OCI-LY7 (cell line): Measurements from ENCODE around the gene ASB13.

Experiments used
- EZH2phosphoT487 ChIP-seq: fragments of 200-600 bp; sonication (generic); IDR thresholded peaks from 2 replicates; pipeline ENCODE4 v1.6.1; 2018; ENCODE audit warnings: low read depth, borderline replicate concordance, mild to moderate bottlenecking, mixed run types, antibody characterized with exemption, low read length, moderate library complexity, mixed read lengths
- TF ChIP-seq, protein P1 (sequence below): fragments of 200-600 bp; sonication (generic); conservative IDR thresholded peaks from 2 replicates; pipeline ENCODE4 v1.5.1; 2014; ENCODE audit warnings: mild to moderate bottlenecking, antibody characterized with exemption, low read length, moderate library complexity, mixed read lengths

GRCh38 chr10:5640036-5640435, 26.4 kb downstream of the ASB13 start:
- TF ChIP-seq, protein P1, sequence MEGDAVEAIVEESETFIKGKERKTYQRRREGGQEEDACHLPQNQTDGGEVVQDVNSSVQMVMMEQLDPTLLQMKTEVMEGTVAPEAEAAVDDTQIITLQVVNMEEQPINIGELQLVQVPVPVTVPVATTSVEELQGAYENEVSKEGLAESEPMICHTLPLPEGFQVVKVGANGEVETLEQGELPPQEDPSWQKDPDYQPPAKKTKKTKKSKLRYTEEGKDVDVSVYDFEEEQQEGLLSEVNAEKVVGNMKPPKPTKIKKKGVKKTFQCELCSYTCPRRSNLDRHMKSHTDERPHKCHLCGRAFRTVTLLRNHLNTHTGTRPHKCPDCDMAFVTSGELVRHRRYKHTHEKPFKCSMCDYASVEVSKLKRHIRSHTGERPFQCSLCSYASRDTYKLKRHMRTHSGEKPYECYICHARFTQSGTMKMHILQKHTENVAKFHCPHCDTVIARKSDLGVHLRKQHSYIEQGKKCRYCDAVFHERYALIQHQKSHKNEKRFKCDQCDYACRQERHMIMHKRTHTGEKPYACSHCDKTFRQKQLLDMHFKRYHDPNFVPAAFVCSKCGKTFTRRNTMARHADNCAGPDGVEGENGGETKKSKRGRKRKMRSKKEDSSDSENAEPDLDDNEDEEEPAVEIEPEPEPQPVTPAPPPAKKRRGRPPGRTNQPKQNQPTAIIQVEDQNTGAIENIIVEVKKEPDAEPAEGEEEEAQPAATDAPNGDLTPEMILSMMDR = no peak
- TF ChIP-seq EZH2phosphoT487 = no peak
